Spleen (tissue), 11 donors: ENCODE results near the gene PRKCH. TPM values are rescaled to one million over a fixed set of nuclear protein-coding genes. Genes with fewer than 3 reads are reported as not detected.

ENCODE experiments used
- DNase-seq: peaks from one replicate; pipeline ENCODE4 v3.0.0-alpha.2; 2020
- H3K27ac ChIP-seq, 8 donors: fragments of 200-600 bp; sonication (generic) in 7 of 8; 1 replicate in 4 of 8; 2 replicates in 4 of 8; pipeline versions ENCODE4 v1.5.0 to v1.8.0; 2016 to 2021; ENCODE audit warnings: inconsistent platforms in 4 of 8, mild to moderate bottlenecking in 4 of 8, moderate library complexity in 1 of 8
- H3K27me3 ChIP-seq, 7 donors: fragments of 200-600 bp; sonication (generic) in 6 of 7; replicated peaks in 1 of 7; 1 replicate in 4 of 7; 2 replicates in 3 of 7; pipeline versions ENCODE4 v1.5.0 to v1.8.0; 2016 to 2021; ENCODE audit warnings: inconsistent platforms in 3 of 7, mild to moderate bottlenecking in 1 of 7
- H3K36me3 ChIP-seq, 6 donors: fragments of 200-600 bp; sonication (generic) in 5 of 6; 1 replicate in 4 of 6; 2 replicates in 2 of 6; pipeline versions ENCODE4 v1.5.0 to v1.8.0; 2016 to 2021; ENCODE audit warnings: inconsistent platforms in 2 of 6
- H3K4me1 ChIP-seq, 6 donors: fragments of 200-600 bp; sonication (generic) in 5 of 6; 1 replicate in 3 of 6; 2 replicates in 3 of 6; pipeline versions ENCODE4 v1.5.0 to v1.8.0; 2016 to 2021; ENCODE audit warnings: inconsistent platforms in 3 of 6
- H3K4me3 ChIP-seq, 8 donors: fragments of 200-600 bp; sonication (generic) in 7 of 8; 1 replicate in 4 of 8; 2 replicates in 4 of 8; pipeline versions ENCODE4 v1.5.0 to v1.8.0; 2016 to 2021; ENCODE audit warnings: inconsistent platforms in 4 of 8, mild to moderate bottlenecking in 4 of 8, moderate library complexity in 2 of 8
- H3K9me3 ChIP-seq, 8 donors: fragments of 200-600 bp; sonication (generic) in 7 of 8; 1 replicate in 4 of 8; 2 replicates in 4 of 8; pipeline versions ENCODE4 v1.5.0 to v1.8.0; 2016 to 2021; ENCODE audit warnings: inconsistent platforms in 4 of 8
- POLR2A ChIP-seq, 3 donors: fragments of 450-650 bp; IDR thresholded peaks; one replicate each; pipeline ENCODE4 v1.5.1; 2017; ENCODE audit warnings: antibody characterized with exemption in 3 of 3, mild to moderate bottlenecking in 1 of 3
- POLR2AphosphoS5 ChIP-seq, 3 donors: sonication (generic); formaldehyde crosslinking; IDR thresholded peaks; one replicate each; pipeline ENCODE4 v1.5.1; 2017; ENCODE audit warnings: antibody characterized with exemption in 3 of 3
- WGBS, 5 donors: extraction: QIAGEN DNeasy Blood & Tissue Kit in 3 of 5; methylation state at CpG; one replicate each; pipeline versions ENCODE4 v1.1.5 to v1.1.7; 2013 to 2018; 5-methylcytosine and 5-hydroxymethylcytosine counted together
- intact Hi-C: fragments of 100-400 bp; cut with DNase I; formaldehyde crosslinking; loops from one replicate; pipeline ENCODE4 v1.15.0; 2023; ENCODE audit warnings: low total_unique reads
- polyA plus RNA-seq, 3 donors: library from polyadenylated mRNA; stranded (reverse); fragments of 200-250 nt; gene quantifications; one replicate each; pipeline ENCODE4 v1.2.1, GENCODE V29; 2013
- total RNA-seq, 7 donors: library from RNA; depleted of rRNA in 3 of 7; stranded (reverse); fragments of >200 nt in 3 of 7; fragmentation: NEBNext Ultra II Directional in 4 of 7; extraction: Animal tissue kit (Norgen Biotek cat#: 25700) in 4 of 7; gene quantifications; one replicate each; pipeline versions ENCODE4 v1.1.0 to v1.2.1, GENCODE V29; 2016 to 2021
- TF ChIP-seq, protein P1 (sequence below), 11 experiments: fragments of 200-600 bp in 7 of 11; fragments of 450-650 bp in 4 of 11; sonication (generic) in 4 of 11; IDR thresholded peaks in 8 of 11; conservative IDR thresholded peaks in 3 of 11; 1 replicate in 7 of 11; 2 replicates in 4 of 11; pipeline versions ENCODE4 v1.4.0 to v1.8.0; 2016 to 2021; ENCODE audit warnings: antibody characterized with exemption in 11 of 11, inconsistent platforms in 4 of 11, mild to moderate bottlenecking in 1 of 11
- donor health status: healthy with polysubstance abuse.
- donor health status: DM: no; HTN: no; CAD: no; lungs with moderate emphysema.
- donor health status: DM: no; HTN: no; CAD: no.
- donor health status: Bipolar disorder and iron deficiency.
- donor health status: healthy.
- donor health status: DM: no; HTN: no; CAD: no.
- donor health status: DM: yes; HTN: yes; CAD: no.

PRKCH gene
- total and polyA plus RNA-seq, 10 donors: 10.0 to 184 (median 105) TPM

DNA sequence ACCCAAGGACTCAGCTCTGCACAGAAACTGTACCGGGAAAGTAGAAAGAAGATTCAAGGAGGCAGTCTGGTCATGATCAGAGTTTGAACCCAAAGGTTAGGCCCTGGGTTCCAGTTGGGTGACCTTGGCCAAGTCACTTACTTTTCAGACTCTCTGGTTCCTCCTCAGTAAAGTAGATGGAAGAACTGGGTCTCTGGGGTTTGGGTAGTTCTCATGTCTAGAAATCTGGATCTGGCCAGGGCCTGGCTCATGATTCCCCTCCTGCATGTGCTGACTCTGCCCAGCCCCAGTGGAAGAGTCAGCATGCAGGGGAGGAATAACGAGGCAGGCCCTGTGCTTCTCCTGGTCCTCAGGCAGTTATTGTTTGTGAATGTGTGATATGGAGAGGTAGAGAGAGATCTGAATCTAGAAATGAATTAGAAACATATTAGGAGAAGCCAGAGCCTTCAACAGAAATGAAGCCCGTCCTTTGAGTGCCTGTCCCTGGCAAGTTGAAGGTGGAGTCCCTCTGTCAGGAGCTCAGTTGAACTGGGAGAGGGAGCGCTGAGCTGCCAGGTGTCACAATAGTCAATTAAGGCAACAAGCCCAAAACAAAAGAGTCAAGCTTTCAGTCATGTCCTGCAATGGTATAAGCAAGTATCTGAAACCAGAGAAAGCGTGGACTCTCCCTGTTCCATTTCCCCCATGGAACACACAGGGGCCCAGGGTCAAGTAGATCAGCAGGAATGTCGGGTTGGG lies 242.7 kb downstream of the PRKCH start:
- 88 to 95% (median 88%) methylated on average over 6 of the region's 6 CpGs for WGBS, 5 donors
- peak overlapping the region in 4 of 8 donors; percentile 32 to 86 (median 80) for H3K27ac ChIP-seq

DNA sequence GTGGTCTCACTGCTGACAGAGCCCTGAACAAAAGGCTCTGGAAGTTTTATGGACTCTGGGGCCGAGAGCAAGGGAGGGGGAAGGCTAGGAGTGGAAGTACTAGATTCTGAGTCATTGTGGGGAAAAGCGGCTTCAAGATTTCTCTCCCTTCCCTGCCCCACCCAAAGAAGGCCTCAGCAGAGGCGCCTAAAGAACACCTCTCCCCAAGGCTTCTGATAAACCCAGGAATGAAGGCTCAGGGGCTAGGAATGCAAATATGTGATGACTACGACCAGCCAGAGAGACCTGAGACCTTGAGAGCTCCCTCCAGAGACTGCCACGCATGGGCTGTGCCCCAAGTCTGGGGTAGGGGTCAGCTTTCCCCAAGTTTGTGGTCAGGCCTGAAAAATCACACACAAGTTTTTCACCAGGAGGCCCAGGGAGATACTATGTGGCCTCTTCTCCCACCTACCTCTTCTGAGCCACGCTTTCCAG lies 243.3 kb downstream of the PRKCH start:
- peaks cover 7 to 85% (median 52%) of the 10 kb centered on the region in 6 donors for H3K4me1 ChIP-seq
- DNase-seq: no peak
- H3K27ac ChIP-seq: peak overlapping the region in 4 of 8 donors; percentile 32 to 86 (median 80)
- no peak overlapping the region for H3K4me3 ChIP-seq
- no peaks in the 10 kb centered on the region for H3K9me3 ChIP-seq
- 78 to 90% (median 81%) methylated on average over 5 to 6 of the region's 6 CpGs for WGBS, 5 donors
- intact Hi-C loops: no loop called here
- no peaks in the 10 kb centered on the region for H3K27me3 ChIP-seq
- TF ChIP-seq POLR2AphosphoS5 (IDR thresholded peaks at IDR 0.05) (no peak), POLR2A (IDR thresholded peaks at IDR 0.05) (no peak)
- TF ChIP-seq, protein P1, sequence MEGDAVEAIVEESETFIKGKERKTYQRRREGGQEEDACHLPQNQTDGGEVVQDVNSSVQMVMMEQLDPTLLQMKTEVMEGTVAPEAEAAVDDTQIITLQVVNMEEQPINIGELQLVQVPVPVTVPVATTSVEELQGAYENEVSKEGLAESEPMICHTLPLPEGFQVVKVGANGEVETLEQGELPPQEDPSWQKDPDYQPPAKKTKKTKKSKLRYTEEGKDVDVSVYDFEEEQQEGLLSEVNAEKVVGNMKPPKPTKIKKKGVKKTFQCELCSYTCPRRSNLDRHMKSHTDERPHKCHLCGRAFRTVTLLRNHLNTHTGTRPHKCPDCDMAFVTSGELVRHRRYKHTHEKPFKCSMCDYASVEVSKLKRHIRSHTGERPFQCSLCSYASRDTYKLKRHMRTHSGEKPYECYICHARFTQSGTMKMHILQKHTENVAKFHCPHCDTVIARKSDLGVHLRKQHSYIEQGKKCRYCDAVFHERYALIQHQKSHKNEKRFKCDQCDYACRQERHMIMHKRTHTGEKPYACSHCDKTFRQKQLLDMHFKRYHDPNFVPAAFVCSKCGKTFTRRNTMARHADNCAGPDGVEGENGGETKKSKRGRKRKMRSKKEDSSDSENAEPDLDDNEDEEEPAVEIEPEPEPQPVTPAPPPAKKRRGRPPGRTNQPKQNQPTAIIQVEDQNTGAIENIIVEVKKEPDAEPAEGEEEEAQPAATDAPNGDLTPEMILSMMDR (IDR thresholded peaks at IDR 0.05 in 8 of 11, conservative IDR thresholded peaks at IDR 0.05 in 3 of 11): no peak
- H3K36me3 ChIP-seq: no peaks in the 10 kb centered on the region

More for the DNA sequence above, 242.7 kb downstream of the PRKCH start:
- intact Hi-C loops: no loop called here
- Histone ChIP-seq H3K36me3 (no peaks in the 10 kb centered on the region), H3K27me3 (no peaks in the 10 kb centered on the region), H3K4me1 (peaks cover 4 to 85% (median 46%) of the 10 kb centered on the region in 6 donors), H3K4me3 (no peak overlapping the region), H3K9me3 (no peaks in the 10 kb centered on the region)
- no peak for DNase-seq
- TF ChIP-seq POLR2AphosphoS5 (IDR thresholded peaks at IDR 0.05) (no peak), POLR2A (IDR thresholded peaks at IDR 0.05) (no peak)
- TF ChIP-seq, protein P1 (IDR thresholded peaks at IDR 0.05 in 8 of 11, conservative IDR thresholded peaks at IDR 0.05 in 3 of 11): no peak

DNA sequence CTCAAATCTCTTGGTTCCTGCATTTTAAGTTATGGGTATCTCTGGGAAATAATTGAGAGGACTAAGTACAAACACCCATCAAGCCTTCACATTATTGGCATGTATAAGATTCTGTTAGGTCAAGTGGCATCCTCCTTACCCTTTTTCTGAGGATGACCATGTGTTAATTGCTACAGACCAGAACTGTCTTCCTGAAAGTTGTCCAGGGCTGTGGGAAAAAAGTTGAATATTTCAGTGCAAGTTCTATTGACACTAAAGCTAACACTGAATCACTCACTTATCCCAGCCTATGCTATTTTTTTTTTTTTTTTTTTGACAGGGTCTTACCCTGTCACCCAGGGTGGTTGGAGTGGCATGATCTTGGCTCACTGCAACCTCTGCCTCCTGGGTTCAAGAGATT lies 243.8 kb downstream of the PRKCH start:
- peaks cover 10 to 86% (median 57%) of the 10 kb centered on the region in 6 donors for H3K4me1 ChIP-seq
- DNase-seq: no peak
- H3K4me3 ChIP-seq: no peak overlapping the region
- intact Hi-C loops: no loop called here
- no peaks in the 10 kb centered on the region for H3K27me3 ChIP-seq
- H3K36me3 ChIP-seq: no peaks in the 10 kb centered on the region
- peak overlapping the region in 3 of 8 donors; percentile 78 to 86 (median 83) for H3K27ac ChIP-seq
- TF ChIP-seq POLR2AphosphoS5 (IDR thresholded peaks at IDR 0.05) (no peak), POLR2A (IDR thresholded peaks at IDR 0.05) (no peak)
- TF ChIP-seq, protein P1 (IDR thresholded peaks at IDR 0.05 in 8 of 11, conservative IDR thresholded peaks at IDR 0.05 in 3 of 11): no peak
- H3K9me3 ChIP-seq: no peaks in the 10 kb centered on the region

DNA sequence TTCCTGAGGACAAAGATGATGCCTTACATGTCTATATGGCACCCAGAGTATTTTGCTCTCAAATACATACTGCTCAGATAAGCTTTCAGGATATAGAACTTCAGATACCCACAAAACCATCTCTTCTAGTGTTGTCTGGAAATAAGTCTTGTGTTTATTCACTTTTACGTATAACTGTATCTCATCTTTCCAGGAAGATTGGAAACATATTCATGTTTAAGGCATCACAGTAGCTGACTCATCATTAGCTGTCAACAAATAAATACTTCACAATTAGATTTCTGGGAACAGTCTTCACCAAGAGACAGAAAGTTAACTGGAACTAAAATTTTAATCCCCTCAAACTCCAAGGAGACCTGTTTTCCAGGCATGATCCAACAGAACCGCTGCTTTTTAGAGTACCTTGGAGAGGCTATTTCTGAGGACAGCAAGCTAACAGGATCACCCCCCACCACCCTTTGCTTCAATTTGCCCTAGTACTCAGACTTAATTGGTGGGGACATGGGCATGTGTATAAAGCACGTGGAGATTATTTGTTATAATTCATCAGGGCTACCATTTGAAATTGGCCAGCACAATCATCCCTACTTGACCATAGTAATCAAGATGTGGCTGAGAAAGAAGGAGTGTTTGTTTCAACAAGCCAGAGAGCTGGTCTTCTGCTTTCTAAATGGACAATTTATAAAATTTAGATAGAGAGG lies 244.6 kb downstream of the PRKCH start:
- Histone ChIP-seq H3K27ac (peak overlapping the region in 1 of 8 donors; percentile 95), H3K9me3 (no peaks in the 10 kb centered on the region), H3K36me3 (no peaks in the 10 kb centered on the region), H3K4me1 (peaks cover 17 to 88% (median 63%) of the 10 kb centered on the region in 6 donors), H3K4me3 (no peak overlapping the region), H3K27me3 (no peaks in the 10 kb centered on the region)
- intact Hi-C loops: no loop called here
- no peak for DNase-seq
- WGBS, 5 donors: 88 to 94% (median 90%) methylated on average over 3 of the region's 3 CpGs
- TF ChIP-seq, protein P1 (IDR thresholded peaks at IDR 0.05 in 8 of 11, conservative IDR thresholded peaks at IDR 0.05 in 3 of 11): no peak
- TF ChIP-seq POLR2AphosphoS5 (IDR thresholded peaks at IDR 0.05) (no peak), POLR2A (IDR thresholded peaks at IDR 0.05) (no peak)
